Activated CD4-positive, CD25-positive, alpha-beta regulatory T cell treated with anti-CD3 and anti-CD28 coated beads, Interleukin-2, amount 50 U/mL, for 72 hours (primary cell): ENCODE data around the gene SPACA6.

ENCODE experiments used
- DNase-seq: peaks from one replicate; pipeline ENCODE4 v3.0.0; 2021

The SPACA6 gene

GRCh38 chr19:51739466-51740213 is 46.5 kb downstream of the SPACA6 start:
- DNase-seq, result no peak

- DNase-seq, result no peak
Observed at GRCh38 chr19:51740356-51740755, 47.2 kb downstream of the SPACA6 start.

GRCh38 chr19:51742789-51743188 is 49.7 kb downstream of the SPACA6 start:
- no peak for DNase-seq

GRCh38 chr19:51743405-51743804 is 50.3 kb downstream of the SPACA6 start:
- no peak for DNase-seq

GRCh38 chr19:51746731-51747130 is 53.6 kb downstream of the SPACA6 start:
- DNase-seq, result no peak

GRCh38 chr19:51749979-51750378 is 56.8 kb downstream of the SPACA6 start:
- no peak for DNase-seq

- DNase-seq, result no peak
Observed at GRCh38 chr19:51750400-51751094, 57.4 kb downstream of the SPACA6 start.

GRCh38 chr19:51751655-51752054 is 58.5 kb downstream of the SPACA6 start, which contains the start of gene FPR1:
FPR1 (minus strand) TSS chr19:51751878; CDS start chr19:51746994, 4,884 bp downstream.
- no peak for DNase-seq

GRCh38 chr19:51754109-51754508 is 61.0 kb downstream of the SPACA6 start:
- no peak for DNase-seq

GRCh38 chr19:51754770-51755169 is 61.6 kb downstream of the SPACA6 start:
- no peak for DNase-seq
